ENCODE results near the gene ABHD15.

The ABHD15 gene

GRCh38 chr17:29518359-29518758 is 48.5 kb downstream of the ABHD15 start:
- Histone ChIP-seq H3K27ac (no peak overlapping the region), H4K20me1 (ENCODE audit: insufficient read depth) (no peaks in the 10 kb centered on the region), H3K4me1 (ENCODE audit: low read depth, poor library complexity, severe bottlenecking) (no peaks in the 10 kb centered on the region), H3K36me3 (ENCODE audit: insufficient read depth) (peaks cover 10% of the 10 kb centered on the region; the same call in 1 of the 2 replicates), H3K27me3 (ENCODE audit: insufficient read depth, low read depth) (no peaks in the 10 kb centered on the region), H3K4me2 (no peak overlapping the region), H3K4me3 (IDR thresholded peaks at IDR 0.05; ENCODE audit: insufficient read depth, low read depth, low read length) (no peak overlapping the region), H3K79me2 (ENCODE audit: insufficient read depth, low read depth) (no peaks in the 10 kb centered on the region), H2AFZ (ENCODE audit: low read depth) (no peak overlapping the region), H3K9ac (no peak overlapping the region)
- no peak for TF ChIP-seq CTCF (conservative IDR thresholded peaks at IDR 0.05; ENCODE audit: low read depth, low read length)

- Histone ChIP-seq H3K4me3 (IDR thresholded peaks at IDR 0.05; ENCODE audit: insufficient read depth, low read depth, low read length) (no peak overlapping the region), H2AFZ (ENCODE audit: low read depth) (no peak overlapping the region), H3K27ac (no peak overlapping the region), H3K4me1 (ENCODE audit: low read depth, poor library complexity, severe bottlenecking) (no peaks in the 10 kb centered on the region), H4K20me1 (ENCODE audit: insufficient read depth) (no peaks in the 10 kb centered on the region), H3K36me3 (ENCODE audit: insufficient read depth) (peaks cover 9% of the 10 kb centered on the region; the same call in 1 of the 2 replicates), H3K79me2 (ENCODE audit: insufficient read depth, low read depth) (no peaks in the 10 kb centered on the region), H3K9ac (no peak overlapping the region), H3K27me3 (ENCODE audit: insufficient read depth, low read depth) (no peaks in the 10 kb centered on the region), H3K4me2 (no peak overlapping the region)
- TF ChIP-seq CTCF (conservative IDR thresholded peaks at IDR 0.05; ENCODE audit: low read depth, low read length): no peak
Observed at GRCh38 chr17:29514792-29515191, 52.0 kb downstream of the ABHD15 start.

GRCh38 chr17:29510953-29511352 is 55.9 kb downstream of the ABHD15 start:
- no peak overlapping the region for H3K4me3 ChIP-seq (IDR thresholded peaks at IDR 0.05; ENCODE audit: insufficient read depth, low read depth, low read length)

More at GRCh38 chr17:29510953-29511352, 55.9 kb downstream of the ABHD15 start:
- Histone ChIP-seq H3K27me3 (ENCODE audit: insufficient read depth, low read depth) (no peaks in the 10 kb centered on the region), H3K9ac (no peak overlapping the region), H3K79me2 (ENCODE audit: insufficient read depth, low read depth) (no peaks in the 10 kb centered on the region), H4K20me1 (ENCODE audit: insufficient read depth) (no peaks in the 10 kb centered on the region), H3K4me2 (no peak overlapping the region), H3K36me3 (ENCODE audit: insufficient read depth) (no peaks in the 10 kb centered on the region; the same call in 1 of the 2 replicates), H3K27ac (no peak overlapping the region), H2AFZ (ENCODE audit: low read depth) (no peak overlapping the region), H3K4me1 (ENCODE audit: low read depth, poor library complexity, severe bottlenecking) (no peaks in the 10 kb centered on the region)
- no peak for TF ChIP-seq CTCF (conservative IDR thresholded peaks at IDR 0.05; ENCODE audit: low read depth, low read length)

Data from KMS-11 (cell line).